Stomach (tissue), 4 donors: ENCODE data around the gene ITLN1.
"Not testable (repeated sequence)": the region's sequence is repeated elsewhere in the genome, so short reads cannot be mapped to it uniquely, and the experiment has no call there.

Experiments used
- EP300 ChIP-seq: sonication (generic); formaldehyde crosslinking; IDR thresholded peaks from one replicate; pipeline ENCODE4 v1.6.1; 2017; ENCODE audit warnings: antibody characterized with exemption
- POLR2A ChIP-seq, 4 donors: fragments of 450-650 bp; IDR thresholded peaks; one replicate each; pipeline ENCODE4 v1.6.1; 2016; ENCODE audit warnings: antibody characterized with exemption in 4 of 4, control low read depth in 2 of 4, mild to moderate bottlenecking in 1 of 4, moderate library complexity in 1 of 4
- POLR2AphosphoS5 ChIP-seq, 3 donors: sonication (generic); formaldehyde crosslinking; IDR thresholded peaks; one replicate each; pipeline ENCODE4 v1.6.1; 2016; ENCODE audit warnings: antibody characterized with exemption in 3 of 3
- TF ChIP-seq, protein P1 (sequence below), 7 experiments: fragments of 450-650 bp in 4 of 7; fragments of 200-600 bp in 3 of 7; sonication (generic) in 3 of 7; IDR thresholded peaks; one replicate each; pipeline ENCODE4 v1.5.1; 2016 to 2019; ENCODE audit warnings: antibody characterized with exemption in 7 of 7, control low read depth in 2 of 7, mild to moderate bottlenecking in 1 of 7

DNA sequence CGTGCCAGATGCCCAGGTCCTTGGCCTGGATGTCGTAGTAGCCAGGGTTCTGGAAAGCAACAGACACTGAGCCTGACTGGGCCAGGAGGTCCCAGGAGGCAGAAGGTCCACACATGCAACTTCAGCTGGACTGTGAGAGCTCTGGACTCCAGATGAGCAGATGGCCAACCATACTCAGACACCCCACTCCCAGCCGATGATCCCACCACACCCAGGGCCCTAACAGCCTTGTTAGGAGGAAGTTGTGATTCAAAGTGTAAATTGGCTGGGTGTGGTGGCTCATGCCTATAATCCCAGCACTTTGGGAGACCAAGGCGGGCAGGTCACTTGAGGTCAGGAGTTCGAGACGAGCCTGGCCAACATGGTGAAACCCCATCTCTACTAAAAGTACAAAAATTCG lies 3.7 kb downstream of the ITLN1 start:
- TF ChIP-seq, protein P1, sequence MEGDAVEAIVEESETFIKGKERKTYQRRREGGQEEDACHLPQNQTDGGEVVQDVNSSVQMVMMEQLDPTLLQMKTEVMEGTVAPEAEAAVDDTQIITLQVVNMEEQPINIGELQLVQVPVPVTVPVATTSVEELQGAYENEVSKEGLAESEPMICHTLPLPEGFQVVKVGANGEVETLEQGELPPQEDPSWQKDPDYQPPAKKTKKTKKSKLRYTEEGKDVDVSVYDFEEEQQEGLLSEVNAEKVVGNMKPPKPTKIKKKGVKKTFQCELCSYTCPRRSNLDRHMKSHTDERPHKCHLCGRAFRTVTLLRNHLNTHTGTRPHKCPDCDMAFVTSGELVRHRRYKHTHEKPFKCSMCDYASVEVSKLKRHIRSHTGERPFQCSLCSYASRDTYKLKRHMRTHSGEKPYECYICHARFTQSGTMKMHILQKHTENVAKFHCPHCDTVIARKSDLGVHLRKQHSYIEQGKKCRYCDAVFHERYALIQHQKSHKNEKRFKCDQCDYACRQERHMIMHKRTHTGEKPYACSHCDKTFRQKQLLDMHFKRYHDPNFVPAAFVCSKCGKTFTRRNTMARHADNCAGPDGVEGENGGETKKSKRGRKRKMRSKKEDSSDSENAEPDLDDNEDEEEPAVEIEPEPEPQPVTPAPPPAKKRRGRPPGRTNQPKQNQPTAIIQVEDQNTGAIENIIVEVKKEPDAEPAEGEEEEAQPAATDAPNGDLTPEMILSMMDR (IDR thresholded peaks at IDR 0.05): not testable (repeated sequence)
- TF ChIP-seq POLR2A (IDR thresholded peaks at IDR 0.05); EP300; POLR2AphosphoS5 (IDR thresholded peaks at IDR 0.05): not testable (repeated sequence)
